ENCODE measurements around the gene TMEM175.
"Not testable (repeated sequence)": the region's sequence is repeated elsewhere in the genome, so short reads cannot be mapped to it uniquely, and the experiment has no call there.

- TF ChIP-seq, protein P1, sequence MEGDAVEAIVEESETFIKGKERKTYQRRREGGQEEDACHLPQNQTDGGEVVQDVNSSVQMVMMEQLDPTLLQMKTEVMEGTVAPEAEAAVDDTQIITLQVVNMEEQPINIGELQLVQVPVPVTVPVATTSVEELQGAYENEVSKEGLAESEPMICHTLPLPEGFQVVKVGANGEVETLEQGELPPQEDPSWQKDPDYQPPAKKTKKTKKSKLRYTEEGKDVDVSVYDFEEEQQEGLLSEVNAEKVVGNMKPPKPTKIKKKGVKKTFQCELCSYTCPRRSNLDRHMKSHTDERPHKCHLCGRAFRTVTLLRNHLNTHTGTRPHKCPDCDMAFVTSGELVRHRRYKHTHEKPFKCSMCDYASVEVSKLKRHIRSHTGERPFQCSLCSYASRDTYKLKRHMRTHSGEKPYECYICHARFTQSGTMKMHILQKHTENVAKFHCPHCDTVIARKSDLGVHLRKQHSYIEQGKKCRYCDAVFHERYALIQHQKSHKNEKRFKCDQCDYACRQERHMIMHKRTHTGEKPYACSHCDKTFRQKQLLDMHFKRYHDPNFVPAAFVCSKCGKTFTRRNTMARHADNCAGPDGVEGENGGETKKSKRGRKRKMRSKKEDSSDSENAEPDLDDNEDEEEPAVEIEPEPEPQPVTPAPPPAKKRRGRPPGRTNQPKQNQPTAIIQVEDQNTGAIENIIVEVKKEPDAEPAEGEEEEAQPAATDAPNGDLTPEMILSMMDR (IDR thresholded peaks at IDR 0.05) = not testable (repeated sequence)
- not testable (repeated sequence) for TF ChIP-seq POLR2A (IDR thresholded peaks at IDR 0.05)
Observed at GRCh38 chr4:919004-919680, 13.1 kb upstream of the TMEM175 start.

Data from lower leg skin (tissue), 3 donors.